K562 (cell line): ENCODE data around the gene TMEM202. TPM values are rescaled to one million over a fixed set of nuclear protein-coding genes. Genes with fewer than 3 reads are reported as not detected.

ENCODE experiments used
- ATAC-seq: fragments of 200-7000 bp; cut with Tn5 transposase; 3 replicates; pipeline ENCODE4 v1.9.1; 2020; ENCODE audit warnings: moderate library complexity
- BruUV-seq: library from RNA; stranded (reverse); fragments of 400-500 nt; replicated peaks from 2 replicates; lab custom pipeline; 2021; lab: Mats Ljungman, UMichigan
- CTCF ChIA-PET: fragments of 300-600 bp; formaldehyde crosslinking; extraction: SDS; loops from one replicate; lab custom pipeline; 2021; ENCODE audit warnings: low intra/inter-chr PET ratio; lab: Yijun Ruan, JAX
- POLR2A ChIA-PET: fragments of 300-600, 350-650 bp; sonication (Branson Sonifier 250); formaldehyde crosslinking; extraction: SDS; loops from one replicate; lab custom pipeline; 2021; ENCODE audit warnings: antibody characterized with exemption, inconsistent platforms; lab: Yijun Ruan, JAX
- DNase-seq, 4 experiments: peaks; one replicate each; pipeline versions ENCODE4 v3.0.0 to v3.0.0-alpha.2; 2011 to 2018; ENCODE audit warnings: low spot score in 3 of 4, mixed read lengths in 3 of 4; ENCODE audit errors: extremely low read depth in 1 of 4
- FAIRE-seq: peaks from 2 replicates; lab custom pipeline; 2011; peaks lifted over from hg19 to GRCh38; lab: Jason Lieb, UNC
- H2AFZ ChIP-seq: 2 replicates; pipeline ENCODE4 v1.6.0; 2011; ENCODE audit warnings: low read depth, low read length, control low read depth, inconsistent platforms
- H3K27ac ChIP-seq: fragments of 200-600 bp; 3 replicates; pipeline ENCODE4 v1.8.0; 2011; ENCODE audit warnings: low read depth, mild to moderate bottlenecking, control low read depth, inconsistent platforms, low read length, moderate library complexity, mixed read lengths; ENCODE audit errors: extremely low read depth
- H3K27me3 ChIP-seq, 2 experiments: fragments of 300-600 bp in 1 of 2; 2 replicates in 1 of 2; 3 replicates in 1 of 2; pipeline versions ENCODE4 v1.6.0 to v1.8.0; 2011; ENCODE audit warnings: inconsistent platforms in 2 of 2, low read length in 2 of 2, mild to moderate bottlenecking in 1 of 2, mixed read lengths in 1 of 2, moderate library complexity in 1 of 2; ENCODE audit not compliant: control insufficient read depth in 2 of 2, insufficient read depth in 2 of 2
- H3K36me3 ChIP-seq: fragments of 300-600 bp; 3 replicates; pipeline ENCODE4 v1.8.0; 2011; ENCODE audit warnings: mild to moderate bottlenecking, low read length, inconsistent platforms; ENCODE audit not compliant: control insufficient read depth, insufficient read depth
- H3K4me1 ChIP-seq, 2 experiments: fragments of 200-600 bp in 1 of 2; replicated peaks in 1 of 2; 2 replicates in 1 of 2; 3 replicates in 1 of 2; pipeline versions ENCODE4 v1.5.1 to v1.8.0; 2011; ENCODE audit warnings: inconsistent platforms in 2 of 2, low read length in 2 of 2, mild to moderate bottlenecking in 1 of 2, mixed read lengths in 1 of 2, moderate library complexity in 1 of 2; ENCODE audit not compliant: control insufficient read depth in 2 of 2, insufficient read depth in 2 of 2
- H3K4me2 ChIP-seq: 2 replicates; pipeline ENCODE4 v1.6.1; 2011; ENCODE audit warnings: low read length, control low read depth, inconsistent platforms, mixed read lengths; ENCODE audit not compliant: insufficient read depth
- H3K4me3 ChIP-seq: fragments of 200-600 bp; sonication (generic), shearing (Covaris generic); 2 replicates; pipeline ENCODE4 v1.5.1; 2016; ENCODE audit warnings: control low read depth, inconsistent platforms
- H3K79me2 ChIP-seq: fragments of 200-600 bp; 3 replicates; pipeline ENCODE4 v1.8.0; 2011; ENCODE audit warnings: low read length, inconsistent platforms; ENCODE audit not compliant: control insufficient read depth, insufficient read depth
- H3K9ac ChIP-seq, 2 experiments: 2 replicates each; pipeline versions ENCODE4 v1.6.0 to v1.6.1; 2011; ENCODE audit warnings: low read depth in 2 of 2, low read length in 2 of 2, control low read depth in 1 of 2, inconsistent platforms in 1 of 2, mild to moderate bottlenecking in 1 of 2, mixed read lengths in 1 of 2; ENCODE audit not compliant: insufficient read depth in 1 of 2
- H3K9me1 ChIP-seq: one replicate; pipeline ENCODE4 v1.6.0; 2011; ENCODE audit warnings: inconsistent platforms, mild to moderate bottlenecking, low read length, moderate library complexity; ENCODE audit not compliant: control insufficient read depth, insufficient read depth
- H3K9me3 ChIP-seq: replicated peaks from 2 replicates; pipeline ENCODE4 v1.5.1; 2011; ENCODE audit warnings: low read depth, low read length, inconsistent platforms; ENCODE audit not compliant: control insufficient read depth, insufficient read depth
- H4K20me1 ChIP-seq: replicated peaks from 2 replicates; pipeline ENCODE4 v1.6.1; 2011; ENCODE audit warnings: low read length, inconsistent platforms, mixed read lengths; ENCODE audit not compliant: control insufficient read depth, insufficient read depth
- C11orf30 ChIP-seq: fragments of 450-650 bp; IDR thresholded peaks from 2 replicates; pipeline ENCODE4 v1.6.1; 2016; ENCODE audit warnings: low read depth, mild to moderate bottlenecking
- COPS2 ChIP-seq: fragments of 450-650 bp; conservative IDR thresholded peaks from 2 replicates; pipeline ENCODE4 v1.6.1; 2016; ENCODE audit warnings: mild to moderate bottlenecking, moderate library complexity
- EWSR1 ChIP-seq: fragments of 450-650 bp; IDR thresholded peaks from 2 replicates; pipeline ENCODE4 v1.6.1; 2018; ENCODE audit warnings: borderline replicate concordance, mild to moderate bottlenecking, low read depth, moderate library complexity; ENCODE audit not compliant: partially characterized antibody
- HCFC1 ChIP-seq: IDR thresholded peaks from 2 replicates; pipeline ENCODE4 v1.6.1; 2012; ENCODE audit warnings: low read depth, low read length, improper control_type of control experiment
- NRF1 ChIP-seq, 2 experiments: fragments of 450-650 bp; IDR thresholded peaks in 1 of 2; conservative IDR thresholded peaks in 1 of 2; 2 replicates each; pipeline ENCODE4 v1.6.1; 2014; ENCODE audit warnings: mild to moderate bottlenecking in 2 of 2
- POLR2AphosphoS2 ChIP-seq: IDR thresholded peaks from 2 replicates; pipeline ENCODE4 v1.6.1; 2012; ENCODE audit warnings: low read length, improper control_type of control experiment
- RFX1 ChIP-seq: fragments of 450-650 bp; IDR thresholded peaks from 2 replicates; pipeline ENCODE4 v1.6.1; 2016; ENCODE audit warnings: mild to moderate bottlenecking, moderate library complexity
- SUPT5H ChIP-seq: fragments of 450-650 bp; IDR thresholded peaks from 2 replicates; pipeline ENCODE4 v1.6.1; 2016
- TCF7 ChIP-seq: sonication (generic); IDR thresholded peaks from 2 replicates; pipeline ENCODE4 v1.6.1; 2016; ENCODE audit warnings: antibody characterized with exemption, borderline replicate concordance
- U2AF1 ChIP-seq: fragments of 200-400 bp; formaldehyde crosslinking; optimal IDR thresholded peaks from 2 replicates; pipeline ENCODE3; 2017; ENCODE audit warnings: mild to moderate bottlenecking, low read depth, low read length, moderate library complexity
- ZNF12 ChIP-seq: sonication (generic); formaldehyde crosslinking; IDR thresholded peaks from 2 replicates; pipeline ENCODE4 v1.4.0; 2020; ENCODE audit warnings: mild to moderate bottlenecking, missing genetic modification reagents
- ZNF146 ChIP-seq: IDR thresholded peaks from one replicate; pipeline ENCODE4 v1.6.1; 2018; ENCODE audit warnings: missing compliant biosample characterization; ENCODE audit not compliant: unreplicated experiment
- WGBS: fragments of 100-300 bp; shearing (Covaris generic); methylation state at CpG from one replicate; pipeline ENCODE4 v1.1.6; 2016; ENCODE audit warnings: low coverage, mixed read lengths; ENCODE audit not compliant: insufficient coverage; ENCODE audit errors: missing lambda C conversion rate; 5-methylcytosine and 5-hydroxymethylcytosine counted together
- in situ Hi-C: fragments of 300-500 bp; cut with MboI; formaldehyde crosslinking; loops from 4 replicates; pipeline ENCODE4 v1.15.0; 2018; ENCODE audit warnings: inconsistent platforms, mixed read lengths
- intact Hi-C: fragments of 100-400 bp; cut with micrococcal nuclease; formaldehyde crosslinking; loops from 2 replicates; pipeline ENCODE4 v1.14.2; 2022
- polyA plus RNA-seq, 8 experiments: library from polyadenylated mRNA; depleted of rRNA in 4 of 8; stranded (reverse) in 5 of 8; unstranded in 3 of 8; fragments of >200 nt; fragmentation: Nextera tagmentation in 2 of 8; fragmentation: Illumina TruSeq in 1 of 8; extraction: Ambion mirVana in 2 of 8; extraction: Trizol in 1 of 8; gene quantifications; 2 replicates each; pipeline versions ENCODE4 v1.2.1 to v1.2.3, GENCODE V29; 2011 to 2014; ENCODE audit warnings: inconsistent platforms in 1 of 8, missing spikeins in 1 of 8
- total RNA-seq, 7 experiments: library from RNA; depleted of rRNA in 6 of 7; stranded (reverse); fragments of >200 nt in 6 of 7; fragmentation: Illumina TruSeq in 2 of 7; extraction: Trizol in 2 of 7; gene quantifications; 2 replicates each; pipeline versions ENCODE4 v1.2.1 to v1.2.3, GENCODE V29; 2011 to 2021; ENCODE audit warnings: low replicate concordance in 1 of 7
- TF ChIP-seq, protein P1 (sequence below): sonication (generic); formaldehyde crosslinking; IDR thresholded peaks from 2 replicates; pipeline ENCODE4 v1.4.0; 2020; ENCODE audit warnings: mild to moderate bottlenecking, missing genetic modification reagents
- TF ChIP-seq, protein P2 (sequence below): fragments of 450-650 bp; formaldehyde crosslinking; IDR thresholded peaks from 2 replicates; pipeline ENCODE4 v1.4.0; 2020; ENCODE audit warnings: mild to moderate bottlenecking, moderate library complexity
- TF ChIP-seq, protein P3 (sequence below): fragments of 450-650 bp; IDR thresholded peaks from one replicate; pipeline ENCODE4 v1.6.1; 2018; ENCODE audit warnings: mild to moderate bottlenecking, moderate library complexity; ENCODE audit not compliant: partially characterized antibody
- TF ChIP-seq, protein P4 (sequence below): sonication (generic); formaldehyde crosslinking; IDR thresholded peaks from 2 replicates; pipeline ENCODE4 v1.8.0; 2022; ENCODE audit warnings: missing genetic modification reagents, mild to moderate bottlenecking, moderate library complexity, borderline replicate concordance
- TF ChIP-seq, protein P5 (sequence below): IDR thresholded peaks from 2 replicates; pipeline ENCODE4 v1.6.1; 2016; ENCODE audit warnings: missing genetic modification characterization, missing compliant biosample characterization

Gene TMEM202
- total and polyA plus RNA-seq, 9 of the 15 experiments (the other 6 are each of a cell fraction or from before 2014, with no cell fraction given): not detected

DNA sequence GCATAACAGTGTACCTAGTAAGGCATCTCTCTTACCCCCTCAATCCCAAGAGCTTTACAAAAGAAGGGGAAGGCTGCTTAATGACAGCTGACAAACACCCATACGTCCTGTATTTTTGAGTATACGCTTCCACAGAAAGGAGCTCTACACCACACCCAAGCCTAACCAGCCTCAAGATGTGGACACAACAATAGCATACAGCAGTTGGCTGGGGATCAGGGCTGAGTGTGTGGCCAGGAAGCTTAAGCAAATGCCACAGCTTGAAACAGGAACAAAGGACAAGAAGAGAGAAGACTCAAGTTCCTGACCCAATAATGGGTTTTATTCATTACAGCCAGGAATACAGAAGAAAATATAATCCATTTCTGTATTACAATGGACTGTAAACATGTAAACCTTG, 29.2 kb upstream of the TMEM202 start:
- no peaks in the 10 kb centered on the region for H3K4me1 ChIP-seq
- FAIRE-seq (no peak), DNase-seq (no peak), ATAC-seq (no peak)
- H2AFZ ChIP-seq: no peak overlapping the region
- in situ Hi-C loops: no loop called here
- H3K9me3 ChIP-seq: no peaks in the 10 kb centered on the region
- intact Hi-C loops: no loop called here
- no TSS peak for BruUV-seq
- no peak overlapping the region for H3K27ac ChIP-seq
- peaks cover 47% of the 10 kb centered on the region for H3K36me3 ChIP-seq
- no peaks in the 10 kb centered on the region for H3K9me1 ChIP-seq
- no peak overlapping the region for H3K9ac ChIP-seq
- peaks cover 17% of the 10 kb centered on the region; the same call in 2 of the 3 replicates for H3K79me2 ChIP-seq
- ChIA-PET CTCF (no interaction called here), POLR2A (interaction anchor here (0.5 to 1.1 kb wide), 3 partner anchors 11 to 1668 kb away, joined by 3 read pairs; no protein-coding TSS in a partner anchor)
- no peaks in the 10 kb centered on the region for H4K20me1 ChIP-seq
- no peak overlapping the region for H3K4me2 ChIP-seq
- H3K27me3 ChIP-seq: no peaks in the 10 kb centered on the region
- H3K4me3 ChIP-seq: no peak overlapping the region
- 81% methylated on average over 2 of the region's 2 CpGs for WGBS
- TF ChIP-seq ZNF146 (CRISPR knock-in tag) (no peak), SUPT5H (no peak), POLR2AphosphoS2 (no peak), EWSR1 (no peak), COPS2 (no peak), HCFC1 (no peak), U2AF1 (no peak), RFX1 (no peak), TCF7 (no peak), NRF1 (conservative IDR thresholded peaks at IDR 0.05 in 1 of 2, IDR thresholded peaks at IDR 0.05 in 1 of 2) (no peak), C11orf30 (no peak), ZNF12 (no peak)
- TF ChIP-seq, protein P1, sequence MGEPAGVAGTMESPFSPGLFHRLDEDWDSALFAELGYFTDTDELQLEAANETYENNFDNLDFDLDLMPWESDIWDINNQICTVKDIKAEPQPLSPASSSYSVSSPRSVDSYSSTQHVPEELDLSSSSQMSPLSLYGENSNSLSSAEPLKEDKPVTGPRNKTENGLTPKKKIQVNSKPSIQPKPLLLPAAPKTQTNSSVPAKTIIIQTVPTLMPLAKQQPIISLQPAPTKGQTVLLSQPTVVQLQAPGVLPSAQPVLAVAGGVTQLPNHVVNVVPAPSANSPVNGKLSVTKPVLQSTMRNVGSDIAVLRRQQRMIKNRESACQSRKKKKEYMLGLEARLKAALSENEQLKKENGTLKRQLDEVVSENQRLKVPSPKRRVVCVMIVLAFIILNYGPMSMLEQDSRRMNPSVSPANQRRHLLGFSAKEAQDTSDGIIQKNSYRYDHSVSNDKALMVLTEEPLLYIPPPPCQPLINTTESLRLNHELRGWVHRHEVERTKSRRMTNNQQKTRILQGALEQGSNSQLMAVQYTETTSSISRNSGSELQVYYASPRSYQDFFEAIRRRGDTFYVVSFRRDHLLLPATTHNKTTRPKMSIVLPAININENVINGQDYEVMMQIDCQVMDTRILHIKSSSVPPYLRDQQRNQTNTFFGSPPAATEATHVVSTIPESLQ (CRISPR knock-in tag): no peak
- TF ChIP-seq, protein P2, sequence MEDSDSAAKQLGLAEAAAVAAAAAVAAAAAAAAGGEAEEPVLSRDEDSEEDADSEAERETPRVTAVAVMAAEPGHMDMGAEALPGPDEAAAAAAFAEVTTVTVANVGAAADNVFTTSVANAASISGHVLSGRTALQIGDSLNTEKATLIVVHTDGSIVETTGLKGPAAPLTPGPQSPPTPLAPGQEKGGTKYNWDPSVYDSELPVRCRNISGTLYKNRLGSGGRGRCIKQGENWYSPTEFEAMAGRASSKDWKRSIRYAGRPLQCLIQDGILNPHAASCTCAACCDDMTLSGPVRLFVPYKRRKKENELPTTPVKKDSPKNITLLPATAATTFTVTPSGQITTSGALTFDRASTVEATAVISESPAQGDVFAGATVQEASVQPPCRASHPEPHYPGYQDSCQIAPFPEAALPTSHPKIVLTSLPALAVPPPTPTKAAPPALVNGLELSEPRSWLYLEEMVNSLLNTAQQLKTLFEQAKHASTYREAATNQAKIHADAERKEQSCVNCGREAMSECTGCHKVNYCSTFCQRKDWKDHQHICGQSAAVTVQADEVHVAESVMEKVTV (CRISPR knock-in tag): no peak
- TF ChIP-seq, protein P3, sequence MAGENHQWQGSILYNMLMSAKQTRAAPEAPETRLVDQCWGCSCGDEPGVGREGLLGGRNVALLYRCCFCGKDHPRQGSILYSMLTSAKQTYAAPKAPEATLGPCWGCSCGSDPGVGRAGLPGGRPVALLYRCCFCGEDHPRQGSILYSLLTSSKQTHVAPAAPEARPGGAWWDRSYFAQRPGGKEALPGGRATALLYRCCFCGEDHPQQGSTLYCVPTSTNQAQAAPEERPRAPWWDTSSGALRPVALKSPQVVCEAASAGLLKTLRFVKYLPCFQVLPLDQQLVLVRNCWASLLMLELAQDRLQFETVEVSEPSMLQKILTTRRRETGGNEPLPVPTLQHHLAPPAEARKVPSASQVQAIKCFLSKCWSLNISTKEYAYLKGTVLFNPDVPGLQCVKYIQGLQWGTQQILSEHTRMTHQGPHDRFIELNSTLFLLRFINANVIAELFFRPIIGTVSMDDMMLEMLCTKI: no peak
- TF ChIP-seq, protein P4, sequence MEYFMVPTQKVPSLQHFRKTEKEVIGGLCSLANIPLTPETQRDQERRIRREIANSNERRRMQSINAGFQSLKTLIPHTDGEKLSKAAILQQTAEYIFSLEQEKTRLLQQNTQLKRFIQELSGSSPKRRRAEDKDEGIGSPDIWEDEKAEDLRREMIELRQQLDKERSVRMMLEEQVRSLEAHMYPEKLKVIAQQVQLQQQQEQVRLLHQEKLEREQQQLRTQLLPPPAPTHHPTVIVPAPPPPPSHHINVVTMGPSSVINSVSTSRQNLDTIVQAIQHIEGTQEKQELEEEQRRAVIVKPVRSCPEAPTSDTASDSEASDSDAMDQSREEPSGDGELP: no peak
- TF ChIP-seq, protein P5, sequence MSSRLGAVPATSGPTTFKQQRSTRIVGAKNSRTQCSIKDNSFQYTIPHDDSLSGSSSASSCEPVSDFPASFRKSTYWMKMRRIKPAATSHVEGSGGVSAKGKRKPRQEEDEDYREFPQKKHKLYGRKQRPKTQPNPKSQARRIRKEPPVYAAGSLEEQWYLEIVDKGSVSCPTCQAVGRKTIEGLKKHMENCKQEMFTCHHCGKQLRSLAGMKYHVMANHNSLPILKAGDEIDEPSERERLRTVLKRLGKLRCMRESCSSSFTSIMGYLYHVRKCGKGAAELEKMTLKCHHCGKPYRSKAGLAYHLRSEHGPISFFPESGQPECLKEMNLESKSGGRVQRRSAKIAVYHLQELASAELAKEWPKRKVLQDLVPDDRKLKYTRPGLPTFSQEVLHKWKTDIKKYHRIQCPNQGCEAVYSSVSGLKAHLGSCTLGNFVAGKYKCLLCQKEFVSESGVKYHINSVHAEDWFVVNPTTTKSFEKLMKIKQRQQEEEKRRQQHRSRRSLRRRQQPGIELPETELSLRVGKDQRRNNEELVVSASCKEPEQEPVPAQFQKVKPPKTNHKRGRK: no peak
